T1000 (cell line): ENCODE measurements around the gene MCRIP2.
"Not testable (repeated sequence)": the region's sequence is repeated elsewhere in the genome, so short reads cannot be mapped to it uniquely, and the experiment has no call there.

ENCODE experiments used
- DNase-seq: peaks from one replicate; lab custom pipeline; 2025; ENCODE audit warnings: mixed read lengths; lab: John Stamatoyannopoulos, UW

MCRIP2 gene

DNA sequence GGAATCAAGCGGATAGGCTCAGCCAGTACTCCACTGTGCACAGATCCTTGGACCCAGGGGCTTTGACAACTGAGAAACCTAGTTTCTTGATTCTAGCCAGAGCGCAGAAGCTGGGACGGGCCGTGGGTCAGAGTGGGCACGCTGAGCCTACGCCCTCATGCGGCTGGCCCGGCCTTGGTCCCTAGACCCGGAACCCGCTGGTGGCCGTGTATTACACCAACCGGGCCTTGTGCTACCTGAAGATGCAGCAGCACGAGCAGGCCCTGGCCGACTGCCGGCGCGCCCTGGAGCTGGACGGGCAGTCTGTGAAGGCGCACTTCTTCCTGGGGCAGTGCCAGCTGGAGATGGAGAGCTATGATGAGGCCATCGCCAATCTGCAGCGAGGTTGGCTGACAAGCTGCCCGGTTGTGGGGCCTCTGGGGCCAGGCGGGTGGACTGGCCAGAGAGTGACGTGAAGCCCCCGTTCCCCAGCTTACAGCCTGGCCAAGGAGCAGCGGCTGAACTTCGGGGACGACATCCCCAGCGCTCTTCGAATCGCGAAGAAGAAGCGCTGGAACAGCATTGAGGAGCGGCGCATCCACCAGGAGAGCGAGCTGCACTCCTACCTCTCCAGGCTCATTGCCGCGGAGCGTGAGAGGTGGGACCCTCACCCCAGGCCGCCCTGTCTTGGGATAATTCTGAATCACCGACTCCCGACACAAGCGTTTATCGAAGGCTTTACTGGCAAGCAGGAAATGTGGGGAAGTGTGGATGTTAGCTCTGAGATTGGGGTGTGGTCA, 39.5 kb downstream of the MCRIP2 start:
- DNase-seq, result peak; percentile 28

- DNase-seq, result peak; percentile 26
These were observed 40.3 kb downstream of the MCRIP2 start for GRCh38 chr16:681746-682427.

DNA sequence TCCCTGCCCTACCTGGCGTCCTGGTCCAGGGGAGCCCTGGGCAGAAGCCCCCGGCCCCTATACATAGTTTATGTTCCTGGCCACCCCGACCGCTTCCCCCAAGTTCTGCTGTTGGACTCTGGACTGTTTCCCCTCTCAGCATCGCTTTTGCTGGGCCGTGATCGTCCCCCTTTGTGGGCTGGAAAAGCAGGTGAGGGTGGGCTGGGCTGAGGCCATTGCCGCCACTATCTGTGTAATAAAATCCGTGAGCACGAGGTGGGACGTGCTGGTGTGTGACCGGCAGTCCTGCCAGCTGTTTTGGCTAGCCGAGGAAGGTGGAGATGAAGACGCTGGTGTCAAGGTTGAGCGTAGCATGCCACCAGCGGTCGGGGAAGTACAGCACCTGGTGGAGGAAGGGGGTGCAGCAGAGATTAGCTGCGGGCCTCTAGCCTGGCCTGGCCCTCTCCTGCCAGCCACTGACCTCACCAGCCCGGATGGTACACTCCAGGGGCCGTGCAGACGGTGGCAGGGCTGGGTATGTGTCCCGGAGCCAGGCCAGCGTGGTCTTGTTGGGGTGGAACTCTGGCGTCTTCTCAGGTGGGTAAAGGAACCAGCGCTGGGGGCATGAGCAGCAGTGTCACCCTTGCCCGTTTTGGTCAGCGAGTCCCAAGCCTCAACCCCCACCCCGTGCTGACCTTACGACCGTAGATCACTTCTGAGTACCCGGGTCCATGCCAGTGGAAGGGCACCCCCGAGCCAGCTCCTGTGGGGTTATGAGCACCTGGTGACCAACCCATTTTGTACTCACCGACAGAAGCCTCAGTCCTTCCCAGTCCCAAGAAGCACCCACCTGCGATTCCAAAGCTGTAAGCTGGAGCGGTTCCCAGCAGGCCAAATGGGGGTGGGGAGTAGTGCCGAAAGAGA, 41.1 kb downstream of the MCRIP2 start:
- no peak for DNase-seq

DNA sequence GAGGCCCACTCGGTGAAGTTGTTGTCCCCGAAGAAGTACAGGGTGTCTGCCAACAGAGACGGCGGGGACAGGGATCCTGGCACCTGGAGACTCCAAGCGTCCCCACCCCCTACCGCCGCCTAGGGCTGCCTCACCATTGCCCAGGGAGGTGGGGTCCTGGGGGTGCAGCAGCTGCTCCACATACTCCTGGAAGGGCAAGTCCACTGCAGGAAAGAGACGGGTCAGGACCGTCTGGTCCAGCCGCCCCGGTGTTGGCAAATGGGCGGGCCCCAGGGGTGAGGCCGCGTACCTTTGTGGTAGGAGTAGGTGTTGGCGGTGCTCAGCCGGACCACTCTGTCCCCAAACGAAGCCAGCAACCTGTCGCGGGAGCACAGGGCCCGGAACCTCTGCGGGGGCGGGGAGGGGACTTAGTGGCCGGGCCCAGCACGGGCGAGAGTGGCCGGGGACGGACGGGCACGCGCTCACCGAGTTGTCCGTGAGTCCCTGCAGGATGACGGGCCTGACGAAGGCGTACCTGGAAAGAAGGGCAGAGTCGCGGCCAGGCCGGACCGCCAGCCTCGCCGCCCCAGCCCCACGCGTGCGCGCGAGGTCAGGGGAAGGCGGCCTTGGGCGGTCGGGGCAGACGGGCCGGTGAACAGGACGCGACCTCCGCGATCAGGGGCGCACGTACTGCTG, 41.9 kb downstream of the MCRIP2 start:
- no peak for DNase-seq

DNA sequence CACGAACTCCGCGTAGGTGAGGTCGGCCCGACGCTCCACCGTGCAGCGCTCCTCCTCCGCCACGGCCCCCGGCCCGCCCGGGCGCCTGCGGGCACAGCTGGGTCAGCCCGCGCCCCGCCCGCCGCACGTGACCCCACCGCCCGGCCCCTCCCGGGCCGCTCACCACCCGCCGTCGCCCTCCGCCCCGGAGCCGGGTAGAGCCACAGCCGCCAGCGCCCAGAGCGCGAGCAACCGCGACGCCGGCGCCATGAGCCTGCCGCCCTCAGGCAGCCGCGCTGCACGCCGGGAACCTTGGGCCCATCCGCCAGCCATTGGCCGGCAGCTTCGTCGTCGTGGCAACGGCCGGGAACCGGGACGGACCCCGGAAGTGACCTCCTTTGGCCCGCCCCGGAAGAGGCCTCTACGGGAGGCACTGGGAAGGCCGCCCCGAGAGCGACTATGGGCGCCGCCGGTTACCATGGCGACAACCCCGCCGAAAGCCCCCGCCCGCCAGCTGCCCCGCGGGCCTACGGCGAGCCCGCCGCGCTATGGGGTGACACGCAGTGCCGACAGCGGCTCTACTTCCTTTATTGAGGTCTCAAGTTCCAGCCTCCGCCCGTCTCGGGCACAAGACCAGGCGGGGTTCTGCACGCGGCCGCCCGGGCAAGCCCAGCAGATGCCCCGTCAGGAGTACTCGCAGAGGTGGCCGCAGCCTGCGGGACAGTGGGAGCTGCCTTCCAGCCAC, 42.6 kb downstream of the MCRIP2 start, which contains the start of gene JMJD8:
Gene JMJD8, minus strand, starts transcription at position 264 of the 724 bp plus-strand sequence. Its CDS starts 15 bp downstream, at position 249.
- peak; percentile 96 for DNase-seq

GRCh38 chr16:684961-685696, 43.5 kb downstream of the MCRIP2 start:
- DNase-seq, result no peak

GRCh38 chr16:685967-686366, 44.3 kb downstream of the MCRIP2 start:
- peak; percentile 40 for DNase-seq

- no peak for DNase-seq
These were observed 45.0 kb downstream of the MCRIP2 start for GRCh38 chr16:686459-687260.

DNA sequence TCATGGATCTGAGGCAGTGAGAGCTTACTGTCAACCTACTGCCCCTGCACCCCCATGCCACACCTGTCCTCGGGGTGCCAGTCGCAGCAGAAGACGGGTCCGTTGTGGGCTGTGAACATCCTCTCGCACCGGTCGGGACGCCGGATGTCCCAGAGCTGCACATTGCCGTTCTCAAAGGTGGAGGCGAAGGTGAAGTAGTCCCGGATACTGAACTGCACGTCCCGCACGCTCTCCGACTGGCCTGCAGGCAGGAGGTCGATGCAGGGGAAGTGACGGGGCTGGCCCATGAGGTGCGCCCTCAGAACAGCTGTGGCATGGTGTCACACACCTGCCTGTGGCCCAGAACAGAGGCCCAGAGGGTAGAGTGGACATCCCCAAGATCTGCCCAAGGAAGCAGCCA, 45.9 kb downstream of the MCRIP2 start:
- DNase-seq, result no peak

DNA sequence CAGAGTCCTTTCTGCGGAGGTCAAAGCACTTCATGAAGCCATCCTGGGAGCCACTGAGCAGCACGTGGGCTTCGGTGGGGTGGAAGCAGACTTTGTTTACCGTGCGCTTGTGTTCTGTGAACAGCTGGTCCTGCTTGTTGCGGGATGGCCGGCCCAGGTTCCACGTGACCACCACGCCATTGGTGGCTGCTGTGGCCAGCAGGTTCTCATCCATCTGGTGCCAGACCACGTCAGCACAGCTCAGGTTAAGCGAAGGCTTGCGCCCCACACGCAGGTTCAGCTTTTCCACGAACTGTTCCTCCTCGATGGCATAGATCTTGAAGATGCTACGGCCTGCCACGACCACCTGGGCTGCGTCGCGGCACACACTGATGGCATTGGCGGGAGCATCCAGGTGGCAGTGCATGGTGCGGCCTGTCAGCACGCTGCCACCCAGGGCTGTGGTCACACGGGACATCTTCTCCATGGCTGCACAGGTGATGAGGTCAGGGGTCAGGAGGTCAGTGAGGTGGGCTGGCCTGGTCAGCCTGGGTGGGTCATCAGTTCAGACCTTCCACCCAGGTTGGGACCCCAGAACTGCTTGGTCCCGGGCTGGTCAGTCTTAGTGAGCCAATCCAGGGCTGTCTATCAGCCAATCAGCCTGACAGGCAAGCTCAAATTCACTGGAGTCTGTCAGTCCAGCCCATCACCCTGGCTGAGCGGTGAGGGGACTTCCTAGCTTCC, 47.7 kb downstream of the MCRIP2 start:
- DNase-seq, result no peak

- DNase-seq, result not testable (repeated sequence)
These were observed 49.6 kb downstream of the MCRIP2 start for GRCh38 chr16:691242-691641.

GRCh38 chr16:692356-693108, 50.9 kb downstream of the MCRIP2 start:
- DNase-seq, result no peak

DNA sequence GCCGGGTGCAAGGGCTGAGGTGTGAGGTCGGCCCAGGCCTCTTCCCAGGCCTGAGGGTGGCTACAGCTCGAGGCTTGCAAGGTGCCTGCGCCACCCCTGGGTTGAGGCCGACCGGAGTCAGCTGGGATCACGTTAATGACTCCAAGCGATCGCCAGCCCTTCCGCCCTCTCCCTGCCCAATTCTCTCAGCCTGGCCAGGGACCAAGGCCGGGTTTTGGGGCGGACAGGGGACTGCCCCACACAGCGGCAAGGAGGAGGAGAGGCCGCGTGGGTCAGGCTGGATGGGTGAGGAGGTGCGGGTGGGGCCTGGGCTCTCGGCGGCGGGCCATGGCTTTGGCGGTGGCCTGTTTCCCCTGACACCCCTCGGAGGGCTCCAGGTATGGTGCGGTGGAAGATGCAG, 51.7 kb downstream of the MCRIP2 start:
- DNase-seq, result no peak

- no peak for DNase-seq
These were observed 52.1 kb downstream of the MCRIP2 start for GRCh38 chr16:693766-694165.

DNA sequence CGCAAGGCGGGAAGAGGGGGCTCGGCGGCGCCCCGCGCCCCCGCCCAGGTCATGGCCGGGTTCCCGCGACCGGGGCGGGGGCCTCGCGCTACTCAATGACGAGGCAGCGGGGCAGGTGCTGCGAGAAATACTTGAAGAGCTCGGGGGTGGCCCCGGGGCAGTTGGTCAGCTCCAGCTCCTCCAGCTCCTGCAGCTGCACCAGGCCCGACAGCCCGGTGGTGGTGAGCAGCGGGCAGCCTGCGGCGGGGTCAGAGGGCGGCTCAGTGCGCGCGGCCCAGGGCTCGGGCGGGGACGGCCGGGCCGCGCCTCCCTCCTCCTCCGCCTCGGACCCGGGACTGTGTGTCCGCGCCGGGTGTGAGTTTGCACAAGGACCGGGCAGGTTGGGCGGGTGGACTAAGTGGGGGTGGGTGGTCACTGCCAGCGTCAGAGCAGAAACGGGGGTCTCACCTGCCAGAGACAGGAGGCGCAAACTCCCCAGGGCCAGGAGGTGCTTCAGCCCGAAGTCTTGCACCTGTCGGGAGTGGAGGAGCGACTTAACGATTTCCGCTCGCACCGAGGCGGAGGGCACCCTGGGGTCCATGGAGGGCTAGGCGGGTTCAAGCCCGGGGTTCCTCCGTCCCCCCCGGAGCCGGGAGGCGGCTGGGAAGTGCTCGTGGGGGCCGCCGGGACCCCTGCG, 52.7 kb downstream of the MCRIP2 start:
- no peak for DNase-seq

GRCh38 chr16:694863-695354, 53.3 kb downstream of the MCRIP2 start:
- no peak for DNase-seq

DNA sequence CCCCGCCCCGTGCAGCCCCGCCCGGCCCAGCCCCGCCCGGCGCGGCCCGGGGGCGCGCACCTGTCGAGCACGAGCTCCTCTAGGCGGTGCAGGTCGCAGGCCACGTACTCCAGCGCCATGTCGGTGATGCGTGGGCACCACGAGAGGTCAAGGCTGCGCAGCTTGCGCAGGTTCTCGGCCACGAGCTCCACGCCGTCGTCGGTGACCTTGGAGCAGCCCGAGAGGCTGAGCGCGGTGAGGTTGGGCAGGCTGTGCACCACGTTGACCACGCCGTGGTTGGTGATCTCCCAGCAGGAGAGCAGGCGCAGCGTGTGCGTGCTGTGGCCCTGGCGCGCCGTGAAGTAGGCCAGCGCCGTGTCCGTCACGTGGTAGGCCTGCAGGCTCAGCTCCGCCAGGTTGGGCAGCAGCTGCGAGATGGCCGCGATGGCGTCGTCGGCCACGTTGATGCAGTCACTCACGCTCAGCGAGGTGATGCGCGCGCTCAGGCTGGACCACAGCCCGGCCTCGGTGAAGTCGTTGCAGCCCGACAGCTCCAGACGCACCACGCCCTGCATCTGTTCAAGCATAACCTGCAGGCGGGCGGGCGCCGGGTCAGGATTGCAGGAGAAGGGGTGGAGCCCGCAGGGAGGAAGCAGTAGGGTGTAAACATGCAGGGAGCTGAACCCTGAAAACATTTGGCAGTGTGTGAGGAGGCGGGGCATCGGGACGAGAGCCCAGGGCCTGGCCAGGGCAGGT, 53.9 kb downstream of the MCRIP2 start:
- no peak for DNase-seq
